ENCODE results near the gene MUC5AC.

DNA sequence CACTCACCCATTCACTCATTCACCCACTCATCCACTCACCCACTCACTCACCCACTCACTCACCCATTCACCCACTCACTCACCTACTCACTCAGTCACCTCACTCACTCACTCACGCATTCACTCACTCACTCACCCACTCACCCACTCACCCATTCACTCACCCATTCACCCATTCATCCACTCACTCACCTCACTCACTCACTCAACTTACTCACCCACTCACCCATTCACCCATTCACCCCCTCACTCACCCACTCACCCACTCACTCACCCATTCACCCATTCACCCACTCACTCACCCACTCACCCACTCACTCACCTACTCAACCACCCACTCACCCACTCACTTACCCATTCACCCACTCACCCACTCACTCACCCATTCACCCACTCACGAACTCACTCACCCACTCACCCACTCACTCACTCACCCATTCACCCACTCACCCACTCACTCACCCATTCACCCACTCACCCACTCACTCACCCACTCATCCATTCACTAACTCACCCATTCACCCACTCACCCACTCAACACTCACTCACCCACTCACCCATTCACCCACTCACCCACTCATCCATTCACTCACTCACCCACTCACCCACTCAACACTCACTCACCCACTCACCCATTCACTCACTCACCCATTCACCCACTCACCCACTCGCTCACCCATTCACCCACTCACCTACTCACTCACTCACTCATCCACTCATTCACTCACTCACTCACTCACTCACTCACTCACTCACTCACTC is 13.7 kb downstream of the MUC5AC start:
- no peak for TF ChIP-seq EZH2 (IDR thresholded peaks at IDR 0.05)
- no peak for TF ChIP-seq POLR2AphosphoS5 (IDR thresholded peaks at IDR 0.05; ENCODE audit: borderline replicate concordance, low read depth, low read length)
- no peak for TF ChIP-seq FOXP2 (optimal IDR thresholded peaks at IDR 0.05; ENCODE audit: control extremely low read depth, extremely low read length, insufficient read depth)

Measured in SK-N-MC (cell line).